SIG-M5 treated with dmso at 0.1 percent for 504 hours (cell line): ENCODE measurements around the gene SLC22A15.
"Not testable (repeated sequence)": the region's sequence is repeated elsewhere in the genome, so short reads cannot be mapped to it uniquely, and the experiment has no call there.

ENCODE experiments used
- DNase-seq: peaks from one replicate; lab custom pipeline; 2025; ENCODE audit not compliant: unreplicated experiment; lab: John Stamatoyannopoulos, UW

The SLC22A15 gene

DNA sequence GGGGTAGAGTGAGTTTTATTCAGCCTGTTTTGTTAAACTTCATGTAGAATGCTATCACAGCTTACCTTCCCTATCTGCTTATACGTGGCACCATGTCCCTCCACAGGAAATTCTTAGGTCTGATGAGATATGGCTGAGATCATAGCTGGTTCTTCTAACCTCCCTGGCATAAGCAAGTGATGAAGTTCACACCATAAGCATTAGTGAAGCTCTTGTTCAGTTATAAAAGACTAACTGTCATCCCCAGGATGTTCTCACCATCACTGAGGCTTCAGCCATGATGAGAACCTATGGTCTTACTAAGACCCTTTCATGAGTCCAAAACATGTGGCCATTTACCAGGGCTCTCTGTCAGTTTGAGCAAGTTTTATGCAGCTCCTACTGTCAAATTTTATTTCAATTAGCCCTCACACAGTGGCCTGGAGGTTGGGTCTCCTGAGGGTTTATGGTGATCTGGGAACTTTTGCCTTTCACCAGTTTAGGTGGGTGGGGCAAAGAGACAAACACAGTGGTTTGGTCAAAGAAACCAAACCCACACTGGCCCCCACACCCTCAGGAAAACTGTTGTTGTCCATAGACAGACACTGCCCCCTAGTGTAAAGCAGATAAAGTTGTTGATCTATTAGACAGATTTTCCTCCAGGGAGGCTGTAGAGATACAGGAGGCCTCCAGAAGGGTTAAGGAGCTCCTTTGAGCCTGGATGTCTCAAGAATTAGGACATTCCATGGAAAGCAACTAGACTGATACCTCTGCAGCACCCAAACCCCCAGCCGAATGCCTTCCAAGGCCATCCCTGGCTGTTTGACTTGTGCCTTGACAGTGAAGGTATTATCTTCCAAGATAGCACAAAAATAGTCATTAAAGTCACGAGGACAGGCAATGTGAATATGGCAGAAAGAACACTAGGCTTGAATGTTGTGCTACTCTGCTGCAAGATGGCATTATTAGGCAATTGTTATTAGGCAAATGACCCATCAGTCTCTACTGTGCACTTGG lies 5.0 kb downstream of the SLC22A15 start:
- DNase-seq: peak; percentile 71

DNA sequence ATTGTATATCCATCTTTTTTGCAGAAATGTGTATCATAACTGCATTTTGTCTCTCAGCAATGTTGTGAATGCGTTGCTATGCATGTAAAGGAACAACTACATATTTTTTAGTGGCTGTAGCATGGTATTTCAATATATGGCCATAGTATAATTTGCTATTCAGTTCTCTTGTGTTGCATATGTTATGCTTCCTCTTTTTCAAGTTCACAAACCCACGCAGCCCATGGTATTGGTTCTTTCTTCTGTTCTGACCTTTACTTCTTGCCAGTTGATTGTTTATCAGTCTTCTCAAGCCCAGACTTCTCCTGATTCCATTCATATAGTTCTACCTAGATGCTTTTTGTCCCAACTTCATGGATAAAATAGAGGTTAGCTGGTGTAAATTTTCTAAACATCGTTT lies 6.1 kb downstream of the SLC22A15 start:
- DNase-seq: peak; percentile 68

DNA sequence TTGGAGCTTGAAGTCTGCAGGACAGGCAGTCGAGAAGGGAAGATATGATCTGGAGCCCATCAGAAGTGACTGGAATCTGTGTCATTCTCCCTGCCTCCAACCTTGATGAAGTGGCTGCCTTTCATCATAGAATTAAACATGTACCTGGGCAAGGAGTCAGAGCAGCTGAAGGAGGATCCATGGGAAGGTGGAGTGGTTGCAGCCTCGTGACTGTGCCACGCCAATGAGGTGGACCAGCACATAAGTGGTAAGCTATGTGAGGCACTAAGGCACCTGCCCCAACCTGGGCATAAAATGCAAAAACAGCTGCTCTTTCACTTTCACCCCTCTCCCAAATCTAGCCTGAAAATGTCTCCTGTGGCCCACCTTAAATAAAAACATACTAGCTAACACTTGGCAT lies 7.3 kb downstream of the SLC22A15 start:
- no peak for DNase-seq

DNA sequence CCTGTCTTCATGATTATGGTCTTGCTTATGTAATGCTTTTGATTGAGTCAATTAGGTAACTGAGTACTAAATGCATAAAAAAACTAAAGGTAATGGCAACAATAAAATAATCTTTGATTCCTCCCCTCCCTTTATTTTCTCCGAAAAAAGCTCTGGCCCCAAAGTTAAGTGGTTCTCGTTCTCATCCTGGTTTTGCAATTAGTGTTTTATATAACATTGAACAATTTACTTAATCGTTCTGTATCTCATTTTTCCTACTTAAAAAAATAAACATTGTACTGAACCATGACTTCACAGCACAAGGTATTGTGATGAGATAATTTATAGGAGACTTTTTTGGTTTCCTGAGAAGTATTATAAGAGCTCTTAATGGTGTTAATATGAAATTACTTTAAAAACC lies 11.3 kb downstream of the SLC22A15 start:
- no peak for DNase-seq

DNA sequence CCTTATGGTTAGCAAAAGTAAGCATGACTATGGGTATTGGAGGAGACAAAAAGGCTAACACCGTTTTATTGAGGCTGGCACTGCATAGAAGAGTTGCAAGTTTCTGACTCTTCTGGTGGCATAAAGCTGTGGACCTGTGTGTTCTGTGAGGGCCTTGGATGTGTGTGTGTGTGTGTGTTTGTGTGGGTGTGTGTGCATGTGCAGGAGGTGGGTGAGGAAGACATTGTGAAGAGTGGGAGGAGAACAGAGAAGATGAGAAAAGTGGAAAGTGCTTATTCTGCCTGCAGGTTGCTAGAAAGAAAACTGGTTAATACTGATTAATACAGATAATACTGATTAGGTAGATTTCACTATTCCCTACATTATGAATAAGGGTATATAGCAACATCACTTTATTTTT lies 12.6 kb downstream of the SLC22A15 start:
- no peak for DNase-seq

DNA sequence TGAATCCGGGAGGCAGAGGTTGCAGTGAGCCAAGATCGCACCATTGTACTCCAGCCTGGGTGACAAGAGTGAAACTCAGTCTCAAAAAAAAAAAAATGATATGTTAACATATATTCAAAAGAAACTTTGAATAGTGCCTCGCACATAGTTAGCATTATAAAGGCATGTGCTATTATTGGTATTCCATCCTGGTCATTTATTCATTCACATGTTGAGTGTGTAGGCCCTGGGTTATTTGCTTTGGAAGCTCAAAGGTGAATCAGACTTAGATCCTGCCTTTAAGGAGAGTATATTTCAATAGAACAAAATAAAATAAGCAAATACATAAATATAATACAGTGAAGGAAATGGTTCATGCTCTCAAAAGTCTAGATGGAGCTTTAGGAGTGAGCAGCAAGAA lies 13.4 kb downstream of the SLC22A15 start:
- no peak for DNase-seq

DNA sequence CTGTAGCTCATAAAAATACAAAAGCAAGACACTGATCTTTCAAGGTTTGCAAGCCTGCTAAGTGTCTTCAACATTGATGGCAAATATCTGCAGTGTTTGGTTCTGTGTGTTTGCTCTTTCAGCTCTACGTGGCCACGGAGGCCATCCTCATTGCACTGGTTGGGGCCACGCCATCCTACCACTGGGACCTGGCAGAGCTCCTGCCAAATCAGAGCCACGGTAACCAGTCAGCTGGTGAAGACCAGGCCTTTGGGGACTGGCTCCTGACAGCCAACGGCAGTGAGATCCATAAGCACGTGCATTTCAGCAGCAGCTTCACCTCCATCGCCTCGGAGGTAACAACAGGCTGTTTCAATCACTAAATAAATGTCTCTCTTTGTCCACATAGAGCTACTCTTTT lies 15.6 kb downstream of the SLC22A15 start:
- DNase-seq: no peak

DNA sequence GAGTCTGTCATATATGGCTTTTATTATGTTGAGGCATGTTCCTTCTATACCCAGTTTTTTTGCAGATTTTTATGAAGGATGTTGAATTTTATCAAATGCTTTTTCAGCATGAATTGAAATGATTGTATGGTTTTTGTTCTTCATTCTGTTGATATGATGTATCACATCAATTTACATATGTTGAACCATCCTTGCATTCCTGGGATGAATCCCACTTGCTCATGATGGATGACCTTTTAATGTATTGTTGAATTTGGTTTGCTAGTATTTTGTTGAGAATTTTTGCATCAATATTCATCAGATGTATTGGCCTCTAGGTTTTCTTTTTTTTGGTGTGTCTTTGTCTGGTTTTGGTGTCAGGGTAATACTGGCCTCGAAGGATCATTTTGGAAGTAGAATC lies 21.6 kb downstream of the SLC22A15 start:
- DNase-seq: not testable (repeated sequence)

DNA sequence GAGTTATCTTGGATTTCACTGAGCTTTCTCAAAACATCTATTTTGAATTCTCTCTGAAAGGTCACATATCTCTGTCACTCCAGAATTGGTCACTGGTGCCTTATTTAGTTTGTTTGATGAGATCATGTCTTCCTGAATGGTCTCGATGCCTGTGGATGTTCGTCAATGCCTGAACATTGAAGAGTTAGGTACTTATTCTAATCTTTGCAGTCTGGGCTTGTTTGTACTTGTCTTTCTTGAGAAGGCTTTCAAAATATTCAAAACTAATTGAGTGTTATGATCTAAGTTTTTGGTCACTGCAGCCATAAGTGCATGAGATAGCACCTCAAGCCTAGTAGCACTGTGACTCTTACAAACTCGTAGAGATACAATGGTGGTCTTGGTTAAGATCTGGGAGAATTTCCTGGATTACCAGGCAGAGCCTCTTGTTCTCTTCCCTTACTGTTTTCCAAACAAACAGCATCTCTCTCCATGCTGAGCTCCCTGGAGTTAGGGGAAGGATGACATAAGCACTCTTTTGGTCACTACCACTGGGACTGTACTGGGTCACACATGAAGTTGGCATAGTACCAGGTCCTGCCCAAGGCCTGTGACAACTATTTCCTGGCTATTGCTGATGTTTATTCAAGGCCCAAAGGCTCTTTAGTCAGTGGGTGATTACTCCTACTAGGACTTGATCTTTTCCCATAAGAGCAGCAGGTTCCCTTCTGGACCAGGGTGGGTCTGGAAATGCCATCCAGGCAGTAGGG lies 25.6 kb downstream of the SLC22A15 start:
- DNase-seq: no peak

DNA sequence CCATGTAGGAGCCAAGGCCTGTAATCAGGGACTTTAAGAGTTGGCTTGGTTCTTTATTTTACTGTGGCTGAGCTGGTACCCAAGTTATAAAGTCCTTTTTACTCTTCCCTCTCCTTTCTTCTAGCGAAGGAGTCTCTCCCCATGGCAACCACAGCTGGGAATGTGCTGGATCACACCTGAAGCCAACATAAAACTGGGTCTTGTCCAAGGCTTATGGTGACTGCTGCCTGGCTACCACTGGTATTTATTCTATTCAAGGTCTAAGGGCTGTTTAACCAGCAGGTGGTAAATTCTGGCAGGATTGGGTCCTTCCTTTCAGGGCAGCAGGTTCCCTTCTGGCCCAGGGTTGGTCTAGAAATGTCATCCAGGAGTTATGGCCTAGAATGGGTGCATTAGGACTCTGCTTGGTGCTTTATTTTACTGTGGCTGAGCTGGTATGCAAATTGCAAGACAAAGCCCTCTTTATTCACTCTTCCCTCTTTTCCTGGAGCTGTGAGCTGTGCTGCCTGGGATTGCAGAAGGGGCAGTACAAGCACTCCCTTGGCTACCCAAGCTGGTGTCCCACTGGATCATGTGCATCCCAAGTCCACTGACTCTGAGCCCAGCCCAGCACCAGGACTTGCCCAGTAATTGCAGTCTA lies 26.6 kb downstream of the SLC22A15 start:
- DNase-seq: no peak

DNA sequence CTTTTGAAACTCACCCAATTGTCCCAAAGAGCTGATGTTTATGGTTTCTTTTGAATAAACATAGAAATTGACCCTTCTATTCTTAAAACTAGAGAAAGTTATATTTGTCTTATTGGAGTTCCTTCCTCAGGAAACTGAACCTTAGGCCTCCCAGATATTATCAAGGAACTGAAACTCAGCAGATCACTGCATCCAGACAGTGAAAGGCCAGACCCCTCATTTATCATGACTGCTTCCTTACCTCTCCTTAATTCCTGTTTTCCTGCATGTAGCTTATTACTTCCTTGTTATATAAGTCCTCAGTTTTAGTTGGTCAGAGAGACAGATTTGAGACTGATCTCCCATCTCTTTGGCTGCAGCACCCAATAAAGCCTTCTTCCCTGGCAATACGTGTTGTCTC lies 27.5 kb downstream of the SLC22A15 start:
- DNase-seq: peak; percentile 37

DNA sequence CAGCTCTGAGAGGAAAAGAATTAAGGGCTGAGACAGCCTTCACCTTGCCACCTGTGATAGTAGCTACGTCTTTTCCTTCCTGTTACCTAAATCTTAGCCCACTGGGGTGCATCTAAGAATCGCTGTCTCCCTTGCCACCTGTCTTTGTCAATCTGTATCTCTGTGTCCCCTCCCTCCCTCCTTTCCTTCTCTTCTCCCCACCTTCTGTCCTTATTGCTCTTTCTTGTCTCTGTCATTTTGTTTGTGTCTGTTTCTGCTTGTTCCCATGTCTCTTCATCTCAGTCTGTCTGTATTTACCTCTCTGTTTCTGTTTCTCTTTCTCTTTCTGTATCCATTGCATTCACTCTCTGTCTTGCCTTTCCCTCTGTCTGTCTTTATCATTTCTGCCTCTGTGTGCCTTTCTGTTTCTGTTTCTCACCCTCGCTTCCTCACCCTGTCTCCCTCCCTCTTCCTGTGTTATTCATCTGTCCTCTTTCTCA lies 30.2 kb downstream of the SLC22A15 start:
- DNase-seq: no peak

DNA sequence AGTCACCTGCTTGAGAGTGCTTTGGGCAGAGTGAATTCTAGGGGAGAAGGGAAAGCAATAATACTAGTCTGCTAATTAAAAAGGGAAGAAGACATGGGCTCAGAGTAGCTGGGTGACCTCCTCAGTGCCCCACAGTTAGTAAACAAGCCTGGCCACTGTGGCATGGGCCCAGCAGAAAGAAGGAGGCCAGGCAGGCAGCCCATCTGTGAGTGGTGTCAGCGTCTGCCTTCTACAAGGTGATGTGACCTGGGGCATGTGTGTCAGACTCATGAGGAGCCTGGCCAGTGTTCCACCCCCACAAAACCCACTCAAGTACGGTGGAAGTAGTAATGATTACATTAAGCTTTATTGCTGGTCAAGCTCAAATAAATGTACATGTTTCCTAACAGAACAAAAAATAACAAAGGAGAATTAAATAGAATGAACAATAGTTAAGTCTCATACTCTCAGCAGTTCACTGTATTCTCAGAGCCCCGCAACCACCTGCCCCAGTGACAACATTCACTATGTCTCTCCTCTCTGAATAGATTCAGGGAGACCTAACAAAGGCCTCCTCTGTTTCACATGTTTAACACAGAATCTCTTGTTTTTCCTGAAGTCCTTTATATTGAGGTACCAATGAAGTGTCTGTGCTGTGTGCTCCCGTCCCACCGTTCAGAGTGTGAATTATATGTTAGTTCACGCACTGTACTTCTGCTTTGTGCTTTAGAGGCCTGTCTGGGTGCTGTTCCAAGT lies 32.5 kb downstream of the SLC22A15 start:
- no peak for DNase-seq

DNA sequence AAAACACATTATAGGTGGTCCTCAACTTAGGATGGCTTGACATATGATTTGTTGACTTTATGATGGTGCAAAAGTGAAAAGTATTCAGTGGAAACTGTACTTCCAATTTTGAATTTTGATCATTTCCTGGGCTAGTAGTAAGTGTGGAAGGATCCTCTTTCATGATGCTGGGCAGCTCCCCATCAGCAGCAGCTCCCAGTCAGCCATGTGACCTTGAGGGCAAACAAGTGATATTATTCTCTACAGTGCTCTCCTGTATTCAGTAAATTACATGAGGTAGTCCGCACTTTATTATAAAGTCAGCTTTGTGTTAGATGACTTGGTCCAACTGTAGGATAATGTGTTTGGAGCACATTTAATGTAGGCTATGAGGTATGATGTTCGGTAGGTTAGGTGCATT lies 36.4 kb downstream of the SLC22A15 start:
- DNase-seq: no peak

DNA sequence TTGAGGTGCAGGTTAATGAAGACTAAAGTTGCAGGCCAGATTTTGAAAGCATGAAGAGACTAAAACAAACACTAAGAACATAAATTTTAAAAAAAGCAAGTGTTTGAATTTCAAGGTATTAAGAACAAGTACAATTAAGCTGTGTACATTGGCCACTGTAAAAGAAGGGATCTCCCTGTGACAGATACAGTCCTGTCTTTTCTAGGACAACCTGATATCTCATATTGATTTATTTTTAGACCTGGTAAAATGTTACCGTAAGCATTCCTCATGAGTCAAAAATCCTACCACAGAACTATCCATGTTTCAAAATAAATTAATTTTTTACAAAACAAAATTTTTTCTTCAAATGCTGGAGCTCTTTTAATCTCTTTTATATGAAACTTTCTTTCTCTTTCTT lies 39.4 kb downstream of the SLC22A15 start:
- no peak for DNase-seq

DNA sequence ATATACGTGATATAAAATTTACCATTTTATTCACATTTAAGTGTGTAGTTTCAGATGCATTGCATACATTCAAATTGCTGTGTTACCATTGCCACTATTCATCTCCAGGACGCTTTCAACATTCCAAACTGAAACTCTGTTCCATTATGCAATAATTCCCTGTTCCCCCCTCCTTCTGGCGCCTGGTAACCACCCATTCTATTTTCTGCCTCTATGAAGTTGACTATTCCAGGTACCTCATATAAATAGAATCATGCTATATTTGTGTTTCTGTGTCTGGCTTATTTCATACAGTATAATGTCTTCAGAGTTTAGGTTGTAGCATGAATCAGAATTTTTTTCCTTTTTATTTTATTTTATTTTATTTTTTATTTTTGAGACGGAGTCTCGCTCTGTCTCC lies 41.7 kb downstream of the SLC22A15 start:
- no peak for DNase-seq

DNA sequence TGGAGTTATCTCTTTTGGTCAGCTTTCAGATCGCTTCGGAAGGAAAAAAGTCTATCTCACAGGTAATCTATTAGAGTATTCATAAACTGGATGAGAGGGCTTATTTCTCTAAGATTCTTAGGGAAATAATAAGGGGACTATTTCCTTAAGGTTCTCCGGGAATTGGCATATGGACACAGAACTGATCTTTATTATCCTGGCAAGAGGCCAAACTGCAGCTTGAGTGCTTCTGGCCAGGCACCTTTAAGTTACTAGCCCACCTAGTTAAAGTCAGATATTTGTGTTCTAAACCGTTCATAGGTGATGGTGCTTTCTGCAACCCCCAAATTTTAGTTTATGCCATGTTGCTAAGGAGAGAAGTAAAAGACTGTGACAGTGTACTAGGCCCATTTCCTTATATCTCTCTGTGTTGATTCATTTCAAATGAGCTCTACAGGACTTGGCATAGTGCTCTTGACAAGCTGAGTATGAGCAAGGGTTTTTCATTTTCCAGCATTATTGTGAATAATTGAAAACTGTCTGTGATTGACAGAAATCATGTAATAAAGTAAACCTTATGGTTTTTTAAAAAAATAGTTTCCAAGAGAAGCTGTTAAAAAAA lies 43.4 kb downstream of the SLC22A15 start:
- no peak for DNase-seq

DNA sequence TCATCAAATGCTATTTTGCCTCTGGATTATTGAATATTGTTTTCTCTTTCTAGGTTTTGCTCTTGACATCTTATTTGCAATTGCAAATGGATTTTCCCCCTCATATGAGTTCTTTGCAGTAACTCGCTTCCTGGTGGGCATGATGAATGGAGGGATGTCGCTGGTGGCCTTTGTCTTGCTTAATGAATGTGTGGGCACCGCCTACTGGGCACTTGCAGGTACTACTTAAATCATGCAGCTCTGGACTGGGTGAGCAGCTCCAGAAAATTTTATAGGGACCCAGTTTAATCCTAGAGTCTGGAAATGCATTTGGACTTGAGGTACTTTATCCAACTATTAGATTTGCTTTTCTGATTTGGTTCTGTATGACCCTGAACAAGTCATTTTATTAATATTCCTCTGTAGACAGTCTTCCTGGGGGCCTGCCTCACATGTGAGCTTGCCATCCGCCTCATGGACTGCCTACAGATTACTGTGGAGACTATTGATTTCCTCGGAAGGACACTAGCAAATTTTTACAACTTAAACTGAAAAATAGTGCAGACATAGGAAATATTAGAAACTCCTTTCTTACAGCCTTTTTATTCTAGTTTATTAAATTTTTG lies 44.5 kb downstream of the SLC22A15 start:
- peak; percentile 80 for DNase-seq

DNA sequence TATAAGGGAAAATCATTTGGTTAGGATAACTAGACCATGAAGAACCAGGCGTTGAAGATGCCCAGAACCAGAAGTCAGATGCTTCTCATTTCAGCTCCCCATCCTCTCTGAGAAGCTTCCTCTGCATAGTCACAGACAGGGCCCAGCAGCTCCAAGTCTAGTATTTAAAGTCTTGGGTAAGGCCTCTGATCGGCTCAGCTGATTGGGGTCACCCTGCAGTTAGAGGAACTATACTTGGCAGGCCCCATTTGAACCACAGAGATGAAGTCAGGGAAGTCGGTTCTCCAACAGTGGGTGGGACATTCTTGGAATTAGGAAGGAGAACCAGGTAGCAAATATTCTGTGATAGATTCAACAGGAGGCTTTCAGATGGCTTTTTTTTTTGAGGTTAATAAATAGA lies 48.3 kb downstream of the SLC22A15 start:
- DNase-seq: peak; percentile 12

DNA sequence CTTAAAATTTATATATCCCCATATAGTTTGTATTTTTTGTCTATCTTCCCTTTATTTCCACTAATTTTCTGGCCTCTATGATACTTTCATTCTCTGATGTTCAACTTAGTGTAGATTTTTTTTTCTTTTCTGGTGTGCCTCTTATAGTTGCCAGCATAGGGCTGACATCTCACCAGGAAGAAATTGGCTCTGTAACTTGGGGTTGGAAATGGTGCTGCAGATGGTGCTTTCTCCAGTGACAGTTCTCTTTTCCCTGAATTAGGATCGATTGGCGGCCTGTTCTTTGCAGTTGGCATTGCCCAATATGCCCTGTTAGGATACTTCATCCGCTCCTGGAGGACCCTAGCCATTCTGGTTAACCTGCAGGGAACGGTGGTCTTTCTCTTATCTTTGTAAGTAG lies 50.3 kb downstream of the SLC22A15 start:
- no peak for DNase-seq
